Esophagus squamous epithelium (tissue), 4 donors: ENCODE measurements around the gene OGFOD3.

ENCODE experiments used
- POLR2A ChIP-seq, 4 donors: fragments of 450-650 bp; IDR thresholded peaks; one replicate each; pipeline ENCODE4 v1.6.1; 2017; ENCODE audit warnings: antibody characterized with exemption in 4 of 4, mild to moderate bottlenecking in 4 of 4, moderate library complexity in 3 of 4
- TF ChIP-seq, protein P1 (sequence below), 6 experiments: fragments of 450-650 bp in 4 of 6; fragments of 200-600 bp in 2 of 6; sonication (generic) in 2 of 6; IDR thresholded peaks; one replicate each; pipeline ENCODE4 v1.5.1; 2016 to 2019; ENCODE audit warnings: antibody characterized with exemption in 6 of 6, mild to moderate bottlenecking in 4 of 6, moderate library complexity in 4 of 6

DNA sequence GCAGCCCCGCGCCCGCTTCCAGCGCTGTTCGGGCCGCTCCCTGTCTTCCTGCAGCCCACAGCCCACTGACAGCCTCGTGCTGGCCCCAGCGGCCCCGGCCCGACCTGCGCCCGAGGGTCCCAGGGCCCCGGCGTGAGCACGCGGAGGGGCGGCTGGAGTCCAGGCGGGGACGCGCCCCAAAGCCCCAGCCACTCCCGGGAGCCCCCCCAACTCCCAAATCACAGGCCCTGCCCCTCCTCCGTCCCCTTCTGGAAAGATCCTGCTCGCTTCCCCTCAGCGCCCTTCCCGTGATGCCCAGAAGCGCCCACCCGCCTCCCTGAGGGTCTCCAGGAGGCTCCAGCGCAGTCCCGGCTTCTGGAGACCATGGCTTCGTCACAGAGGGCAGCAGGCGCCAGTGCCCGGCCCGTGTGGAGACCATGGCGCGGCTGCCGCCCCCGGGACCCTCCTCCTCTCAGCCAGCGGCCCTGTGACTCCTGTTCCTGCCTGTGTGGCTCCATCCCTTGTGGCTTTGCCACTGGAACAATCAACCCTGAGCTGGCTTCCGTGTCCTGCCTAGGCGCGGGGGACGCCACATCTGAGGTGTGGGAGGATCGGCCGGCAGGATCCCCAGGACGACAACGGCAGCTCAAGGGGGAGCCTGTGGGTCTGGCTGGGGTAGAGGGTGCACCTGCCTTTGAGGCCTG, 42.9 kb downstream of the OGFOD3 start:
- no peak for TF ChIP-seq POLR2A (IDR thresholded peaks at IDR 0.05)
- TF ChIP-seq, protein P1, sequence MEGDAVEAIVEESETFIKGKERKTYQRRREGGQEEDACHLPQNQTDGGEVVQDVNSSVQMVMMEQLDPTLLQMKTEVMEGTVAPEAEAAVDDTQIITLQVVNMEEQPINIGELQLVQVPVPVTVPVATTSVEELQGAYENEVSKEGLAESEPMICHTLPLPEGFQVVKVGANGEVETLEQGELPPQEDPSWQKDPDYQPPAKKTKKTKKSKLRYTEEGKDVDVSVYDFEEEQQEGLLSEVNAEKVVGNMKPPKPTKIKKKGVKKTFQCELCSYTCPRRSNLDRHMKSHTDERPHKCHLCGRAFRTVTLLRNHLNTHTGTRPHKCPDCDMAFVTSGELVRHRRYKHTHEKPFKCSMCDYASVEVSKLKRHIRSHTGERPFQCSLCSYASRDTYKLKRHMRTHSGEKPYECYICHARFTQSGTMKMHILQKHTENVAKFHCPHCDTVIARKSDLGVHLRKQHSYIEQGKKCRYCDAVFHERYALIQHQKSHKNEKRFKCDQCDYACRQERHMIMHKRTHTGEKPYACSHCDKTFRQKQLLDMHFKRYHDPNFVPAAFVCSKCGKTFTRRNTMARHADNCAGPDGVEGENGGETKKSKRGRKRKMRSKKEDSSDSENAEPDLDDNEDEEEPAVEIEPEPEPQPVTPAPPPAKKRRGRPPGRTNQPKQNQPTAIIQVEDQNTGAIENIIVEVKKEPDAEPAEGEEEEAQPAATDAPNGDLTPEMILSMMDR (IDR thresholded peaks at IDR 0.05) = no peak
